GM20000 (cell line): ENCODE data around the gene CLIP3.

Experiments used
- DNase-seq: peaks from one replicate; pipeline ENCODE4 v3.0.0; 2012; ENCODE audit warnings: low spot score
- TF ChIP-seq, protein P1 (sequence below): IDR thresholded peaks from 2 replicates; pipeline ENCODE4 v1.5.1; 2012; ENCODE audit warnings: mild to moderate bottlenecking, control low read depth; ENCODE audit errors: extremely low read depth, missing control alignments

The CLIP3 gene

DNA sequence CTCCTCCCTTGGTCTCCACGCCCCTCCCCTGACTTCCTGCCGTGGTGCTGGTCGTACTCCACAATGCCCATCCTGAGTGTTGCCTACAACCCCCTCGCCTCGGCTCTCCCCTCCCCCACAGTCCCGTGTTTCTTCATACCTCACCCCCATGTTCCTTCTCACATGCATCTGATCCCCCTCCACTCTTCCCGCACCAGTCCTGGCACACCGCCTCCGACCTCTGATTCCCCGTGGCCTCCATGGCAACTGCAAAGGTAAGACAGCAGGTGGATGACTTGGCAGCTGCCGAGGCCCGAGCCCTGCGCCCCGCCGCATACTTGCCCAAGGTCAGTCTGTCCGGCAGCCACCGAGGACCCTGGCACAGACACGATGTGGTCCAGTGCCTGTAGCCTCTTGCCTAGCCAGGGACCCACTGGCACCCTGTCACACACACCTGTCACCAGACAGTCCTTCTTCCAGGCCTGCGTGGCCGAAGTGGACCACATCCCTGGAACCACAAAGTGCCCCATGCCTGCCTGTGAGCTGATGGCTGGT lies 53.8 kb downstream of the CLIP3 start:
- TF ChIP-seq, protein P1, sequence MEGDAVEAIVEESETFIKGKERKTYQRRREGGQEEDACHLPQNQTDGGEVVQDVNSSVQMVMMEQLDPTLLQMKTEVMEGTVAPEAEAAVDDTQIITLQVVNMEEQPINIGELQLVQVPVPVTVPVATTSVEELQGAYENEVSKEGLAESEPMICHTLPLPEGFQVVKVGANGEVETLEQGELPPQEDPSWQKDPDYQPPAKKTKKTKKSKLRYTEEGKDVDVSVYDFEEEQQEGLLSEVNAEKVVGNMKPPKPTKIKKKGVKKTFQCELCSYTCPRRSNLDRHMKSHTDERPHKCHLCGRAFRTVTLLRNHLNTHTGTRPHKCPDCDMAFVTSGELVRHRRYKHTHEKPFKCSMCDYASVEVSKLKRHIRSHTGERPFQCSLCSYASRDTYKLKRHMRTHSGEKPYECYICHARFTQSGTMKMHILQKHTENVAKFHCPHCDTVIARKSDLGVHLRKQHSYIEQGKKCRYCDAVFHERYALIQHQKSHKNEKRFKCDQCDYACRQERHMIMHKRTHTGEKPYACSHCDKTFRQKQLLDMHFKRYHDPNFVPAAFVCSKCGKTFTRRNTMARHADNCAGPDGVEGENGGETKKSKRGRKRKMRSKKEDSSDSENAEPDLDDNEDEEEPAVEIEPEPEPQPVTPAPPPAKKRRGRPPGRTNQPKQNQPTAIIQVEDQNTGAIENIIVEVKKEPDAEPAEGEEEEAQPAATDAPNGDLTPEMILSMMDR = no peak
- no peak for DNase-seq

DNA sequence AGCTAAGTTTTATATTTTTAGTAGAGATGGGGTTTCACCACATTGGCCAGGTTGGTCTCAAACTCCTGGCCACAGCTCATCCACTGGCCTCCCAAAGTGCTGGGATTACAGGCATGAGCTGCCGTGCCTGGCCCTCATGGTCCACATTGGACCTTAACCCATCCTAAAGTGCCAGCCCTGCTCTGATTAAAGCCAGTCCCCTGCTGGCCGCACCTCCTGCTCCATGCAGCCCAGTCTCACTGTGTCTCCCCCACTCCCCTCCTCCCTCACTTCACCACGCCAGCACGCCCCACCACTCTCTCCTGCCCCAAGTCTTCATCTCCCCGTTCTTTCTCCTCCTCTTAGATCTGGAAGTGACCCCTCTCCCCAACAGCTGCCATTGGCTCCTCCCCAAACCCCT lies 54.4 kb downstream of the CLIP3 start:
- DNase-seq = no peak
- TF ChIP-seq, protein P1 = no peak

DNA sequence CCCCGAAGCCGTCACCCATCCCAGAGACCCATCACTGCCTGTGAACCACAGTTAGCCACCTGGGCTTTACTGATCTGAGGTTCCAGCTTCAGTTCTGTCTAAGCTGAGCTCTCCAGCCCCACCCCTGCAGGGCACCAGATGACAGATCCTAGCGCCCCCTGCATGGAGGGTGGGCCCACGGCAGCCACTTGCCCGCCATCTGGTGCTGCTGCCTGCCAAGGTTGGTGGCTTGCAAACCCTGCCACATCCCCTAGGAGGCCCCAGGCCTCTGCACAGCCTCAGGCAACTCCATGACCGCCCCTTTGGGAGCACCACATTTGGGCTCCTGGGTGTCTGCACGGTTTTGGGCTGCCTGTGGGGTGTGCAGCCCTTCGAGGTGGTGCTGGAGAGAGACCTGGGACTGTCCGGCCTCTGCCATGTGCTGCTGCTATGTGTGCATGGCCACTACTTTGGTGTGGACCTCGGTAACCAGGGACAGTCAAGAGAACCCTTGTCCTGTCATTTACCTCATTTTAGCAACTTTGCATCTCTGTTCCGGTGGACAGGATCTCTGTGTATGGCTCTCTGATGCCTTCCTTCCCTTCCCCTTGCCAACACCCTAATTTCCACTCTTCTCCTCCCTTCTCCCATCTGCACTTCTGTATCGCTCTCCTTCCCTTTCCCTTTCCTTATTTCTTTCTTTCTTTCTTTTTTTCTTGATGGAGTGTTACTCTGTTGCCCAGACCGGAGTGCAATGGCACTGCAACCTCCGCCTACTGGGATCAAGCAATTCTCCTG lies 55.0 kb downstream of the CLIP3 start:
- TF ChIP-seq, protein P1 = no peak
- DNase-seq = no peak

DNA sequence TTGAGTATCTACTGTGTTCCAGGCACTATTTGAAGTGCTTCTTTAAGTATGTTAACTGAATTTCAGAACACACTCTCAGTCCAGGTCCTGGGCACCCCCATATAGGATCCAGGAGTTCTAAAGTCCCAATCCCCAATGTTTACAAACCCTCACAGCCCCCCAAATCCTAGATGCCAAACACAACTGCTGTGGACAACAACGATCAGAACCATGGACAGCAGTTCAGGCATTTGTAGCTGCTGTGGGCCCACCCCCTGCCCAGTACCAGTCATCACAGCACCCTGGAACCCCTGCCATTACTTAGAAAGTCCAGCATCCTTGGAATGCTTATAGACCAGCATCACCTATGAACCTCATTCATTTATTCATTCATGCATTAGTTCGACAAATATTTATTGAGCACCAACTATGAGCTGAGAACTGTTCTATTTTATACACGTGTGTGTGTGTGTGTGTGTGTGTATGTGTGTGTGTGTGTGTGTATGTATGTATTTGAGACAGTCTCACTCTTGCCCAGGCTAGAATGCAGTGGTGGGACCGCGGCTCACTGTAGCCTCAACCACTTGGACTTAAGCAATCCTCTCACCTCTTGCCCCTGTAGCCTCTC lies 57.0 kb downstream of the CLIP3 start:
- DNase-seq = no peak

DNA sequence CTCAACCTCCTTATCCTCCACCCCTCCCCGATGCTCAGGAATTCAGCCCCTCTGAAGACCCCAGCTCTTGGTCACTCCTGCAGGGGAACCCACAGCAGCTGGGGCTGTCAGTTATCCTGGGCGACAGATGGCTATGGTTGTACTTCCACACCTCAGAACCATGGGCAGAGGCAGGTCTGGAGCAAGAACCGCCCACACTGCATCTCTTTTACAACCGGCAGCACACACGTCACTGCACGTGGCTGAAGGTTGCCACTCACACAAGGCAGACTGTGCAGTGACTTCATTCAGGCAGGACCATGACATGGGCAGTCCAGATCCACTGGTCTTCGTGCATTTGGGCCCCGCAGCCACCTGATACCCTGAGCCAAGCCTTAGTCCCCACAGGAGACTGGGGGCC lies 59.2 kb downstream of the CLIP3 start:
- TF ChIP-seq, protein P1 = no peak
- DNase-seq = no peak

More for the DNA sequence above, 57.0 kb downstream of the CLIP3 start:
- TF ChIP-seq, protein P1 = no peak

DNA sequence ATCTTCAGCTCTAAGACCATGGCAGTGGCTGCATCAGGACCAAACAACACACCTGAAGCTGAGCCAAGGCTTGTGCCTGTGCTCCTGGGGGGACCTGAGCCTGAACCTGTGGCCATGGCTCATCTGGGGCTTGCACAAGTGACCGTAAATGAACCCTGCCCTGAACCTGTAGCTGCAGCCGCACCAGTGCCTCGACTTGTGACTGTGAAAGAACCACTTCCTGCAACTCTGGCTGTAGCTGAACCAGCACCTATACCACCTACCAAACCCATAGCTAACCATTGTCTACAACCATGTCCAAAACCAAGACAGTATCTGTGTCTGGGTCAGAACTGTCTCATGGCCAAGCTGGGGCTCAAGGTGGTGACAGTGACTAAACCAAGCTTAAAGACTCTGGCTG lies 65.9 kb downstream of the CLIP3 start:
- DNase-seq = no peak
- TF ChIP-seq, protein P1 = no peak
